ENCODE measurements around the gene PDK1.

DNA sequence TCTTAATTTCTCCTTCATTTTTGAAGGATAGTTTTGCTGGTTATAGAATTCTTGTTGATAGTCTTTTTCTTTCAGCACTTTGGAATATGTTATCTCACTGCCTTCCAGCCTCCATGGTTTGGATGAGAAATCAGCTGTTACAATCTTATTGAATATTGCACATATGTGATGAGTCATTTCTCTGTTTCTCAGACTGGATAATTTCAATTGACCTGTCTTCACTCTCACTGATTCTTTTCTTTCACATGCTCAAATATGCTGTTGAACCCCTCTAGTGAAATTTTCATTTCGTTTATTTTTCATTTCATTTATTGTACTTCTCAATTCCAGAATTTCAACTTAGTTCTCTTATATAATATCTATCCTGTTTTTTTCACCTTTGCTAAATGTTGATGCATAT is 22.2 kb downstream of the PDK1 start:
- TF ChIP-seq EZH2 (IDR thresholded peaks at IDR 0.05; ENCODE audit: borderline replicate concordance, low read depth, low read length, severe bottlenecking) (no peak), CTCF (IDR thresholded peaks at IDR 0.05; ENCODE audit: borderline replicate concordance, extremely low read depth, low read length, poor library complexity, severe bottlenecking) (no peak)
